HG02623 (cell line): ENCODE measurements around the gene ZNF770.

ENCODE experiments used
- ATAC-seq: cut with Tn5 transposase; IDR thresholded peaks from one replicate; pipeline ENCODE4 v1.9.1; 2021; ENCODE audit warnings: moderate library complexity; ENCODE audit not compliant: unreplicated experiment

ZNF770 gene, protein sequence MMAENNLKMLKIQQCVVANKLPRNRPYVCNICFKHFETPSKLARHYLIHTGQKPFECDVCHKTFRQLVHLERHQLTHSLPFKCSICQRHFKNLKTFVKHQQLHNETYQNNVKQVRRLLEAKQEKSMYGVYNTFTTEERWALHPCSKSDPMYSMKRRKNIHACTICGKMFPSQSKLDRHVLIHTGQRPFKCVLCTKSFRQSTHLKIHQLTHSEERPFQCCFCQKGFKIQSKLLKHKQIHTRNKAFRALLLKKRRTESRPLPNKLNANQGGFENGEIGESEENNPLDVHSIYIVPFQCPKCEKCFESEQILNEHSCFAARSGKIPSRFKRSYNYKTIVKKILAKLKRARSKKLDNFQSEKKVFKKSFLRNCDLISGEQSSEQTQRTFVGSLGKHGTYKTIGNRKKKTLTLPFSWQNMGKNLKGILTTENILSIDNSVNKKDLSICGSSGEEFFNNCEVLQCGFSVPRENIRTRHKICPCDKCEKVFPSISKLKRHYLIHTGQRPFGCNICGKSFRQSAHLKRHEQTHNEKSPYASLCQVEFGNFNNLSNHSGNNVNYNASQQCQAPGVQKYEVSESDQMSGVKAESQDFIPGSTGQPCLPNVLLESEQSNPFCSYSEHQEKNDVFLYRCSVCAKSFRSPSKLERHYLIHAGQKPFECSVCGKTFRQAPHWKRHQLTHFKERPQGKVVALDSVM

DNA sequence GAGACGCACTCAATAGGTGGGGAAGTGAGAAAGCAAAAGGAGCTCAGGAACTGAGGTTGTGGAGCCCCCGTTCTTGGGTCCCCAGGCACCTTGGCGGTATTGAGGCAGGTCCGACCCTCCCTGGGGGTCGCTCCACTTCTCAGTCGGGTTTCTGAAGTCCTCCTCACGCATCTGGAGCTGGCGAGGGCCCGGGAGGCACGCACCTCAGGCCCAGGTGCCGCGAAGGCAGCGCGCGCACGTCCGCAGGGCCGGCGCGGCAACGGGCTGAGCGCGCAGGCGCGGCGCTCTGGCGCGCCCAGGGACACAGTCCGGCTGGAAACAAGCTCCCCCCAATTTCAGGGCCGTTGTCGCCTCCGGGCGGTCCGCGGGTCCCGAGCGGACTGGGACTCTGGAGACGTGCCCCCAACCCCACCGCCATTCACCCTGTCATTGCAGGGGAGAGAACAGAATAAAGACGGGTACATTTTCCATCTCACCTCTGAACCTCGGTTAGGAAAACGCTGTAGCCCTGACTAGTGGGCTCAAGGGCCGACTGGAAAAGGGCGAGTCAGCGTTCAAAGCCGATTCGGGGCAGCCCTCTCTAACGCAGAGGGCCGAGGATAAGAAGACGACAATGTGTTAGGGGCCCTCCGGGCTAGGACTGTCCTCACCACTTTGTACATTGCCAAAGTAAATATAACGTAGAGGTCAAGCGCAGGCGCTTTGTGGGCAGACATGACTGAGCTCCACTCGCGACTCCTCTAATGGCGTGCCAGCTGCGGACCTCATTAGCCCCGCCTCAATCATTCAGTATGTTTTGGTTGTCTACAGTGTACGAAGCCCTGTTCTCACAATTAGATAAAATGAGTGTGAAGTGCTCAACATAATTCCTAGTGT, at the start of gene ZNF770:
TSS of gene ZNF770 (minus strand) at position 261 of the 876 bp plus-strand sequence. CDS start 4,853 bp downstream, outside the sequence.
- ATAC-seq: peak; percentile 65

- no peak for ATAC-seq
These were observed 40.3 kb upstream of the ZNF770 start for GRCh38 chr15:35028235-35028984.

GRCh38 chr15:35023804-35024203, 35.7 kb upstream of the ZNF770 start:
- ATAC-seq: no peak

DNA sequence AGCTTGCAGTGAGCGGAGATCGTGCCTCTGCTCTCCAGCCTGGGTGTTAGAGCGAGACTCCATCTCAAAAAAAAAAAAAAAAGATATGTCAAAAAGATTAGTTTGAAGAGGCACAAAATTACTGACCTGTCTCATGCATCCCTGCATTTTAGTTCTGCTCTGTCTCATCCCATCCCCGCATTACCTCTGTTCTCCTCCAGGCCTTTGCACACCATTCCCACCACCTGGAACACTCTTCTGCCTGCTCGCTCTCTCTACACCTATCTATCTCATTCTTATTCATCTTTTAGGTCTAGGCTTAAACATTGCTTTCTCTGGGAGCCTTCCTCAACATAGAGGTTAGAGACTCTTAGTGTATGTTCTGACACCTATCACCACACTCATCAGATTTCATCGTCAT, 32.9 kb upstream of the ZNF770 start:
- ATAC-seq: no peak

DNA sequence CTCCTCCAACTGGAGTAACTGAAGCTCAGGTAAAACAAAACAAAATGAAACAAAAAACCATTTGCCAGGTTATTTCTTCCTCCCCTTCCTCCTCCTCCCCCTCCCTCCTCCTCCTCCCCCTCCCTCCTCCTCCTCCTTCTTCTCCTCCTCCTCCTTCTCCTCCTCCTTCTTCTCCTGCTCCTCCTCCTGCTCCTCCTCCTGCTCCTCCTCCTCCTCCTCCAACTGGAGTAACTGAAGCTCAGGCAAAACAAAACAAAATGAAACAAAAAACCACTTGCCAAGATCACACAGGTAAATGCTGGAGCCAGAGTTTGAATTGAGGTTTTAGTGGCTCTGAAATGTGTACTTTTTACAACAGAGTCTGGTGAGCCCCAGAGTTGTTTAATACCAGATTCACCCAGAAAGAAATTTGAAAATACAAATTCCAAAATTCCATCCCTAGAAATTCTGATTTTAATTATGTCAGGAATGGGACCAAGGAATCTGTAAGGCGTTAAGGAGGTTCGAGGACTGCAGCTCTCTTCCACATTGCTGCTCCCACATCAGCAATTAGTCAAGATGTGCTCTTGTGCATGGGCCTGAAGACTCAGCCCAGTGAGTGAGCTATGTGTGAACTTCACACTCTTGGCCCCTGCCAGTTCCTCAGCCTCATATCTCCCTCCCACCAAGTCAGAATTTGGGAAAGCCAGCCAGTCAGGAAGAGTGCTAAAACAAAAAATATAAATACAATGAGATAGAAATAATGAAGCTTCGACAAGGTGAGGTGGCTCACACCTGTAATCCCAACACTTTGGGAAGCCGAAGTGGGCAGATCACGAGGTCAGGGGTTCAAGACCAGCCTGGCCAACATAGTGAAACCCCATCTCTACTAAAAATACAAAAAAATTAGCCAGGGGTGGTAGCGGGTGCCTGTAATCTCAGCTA, 31.6 kb upstream of the ZNF770 start:
- ATAC-seq: no peak

- ATAC-seq: no peak
These were observed 26.2 kb upstream of the ZNF770 start for GRCh38 chr15:35014241-35014640.

DNA sequence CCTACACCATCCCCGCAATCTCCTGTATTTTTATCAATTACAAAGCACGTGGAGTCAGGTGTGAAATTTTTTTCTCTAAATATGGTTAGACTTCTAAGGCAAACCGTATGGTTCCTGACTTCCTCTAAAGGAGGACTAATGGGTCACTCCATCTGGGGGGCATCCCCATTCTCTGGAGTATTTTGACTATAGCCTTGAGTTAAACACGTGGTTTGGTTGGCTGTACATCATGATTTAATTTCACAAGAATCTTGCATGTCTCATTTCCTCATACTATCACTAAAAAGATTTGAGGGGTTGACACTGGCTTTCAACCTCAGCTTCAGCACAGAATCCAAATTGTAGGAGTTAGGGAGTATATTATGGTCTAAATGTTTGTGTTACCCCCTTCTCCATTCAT, 25.3 kb upstream of the ZNF770 start:
- ATAC-seq: no peak

DNA sequence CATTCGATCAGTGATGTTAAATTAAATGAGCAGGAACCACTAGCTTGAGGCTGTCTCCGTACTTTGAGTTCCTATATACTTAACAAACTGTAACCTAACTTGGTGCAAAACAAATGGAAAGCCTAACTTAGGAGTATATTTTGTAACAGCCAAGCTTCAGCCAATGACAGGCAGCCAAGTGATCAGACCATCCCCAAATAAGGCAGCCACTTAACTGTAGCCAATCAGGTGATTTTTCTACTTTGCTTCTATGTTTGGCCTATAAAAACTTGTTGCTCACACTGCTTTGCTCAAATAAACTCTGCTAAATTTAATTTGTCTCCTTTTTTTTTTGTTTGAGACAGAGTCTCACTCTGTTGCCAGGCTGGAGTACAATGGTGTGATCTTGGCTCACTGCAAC, 19.3 kb upstream of the ZNF770 start:
- ATAC-seq: no peak

DNA sequence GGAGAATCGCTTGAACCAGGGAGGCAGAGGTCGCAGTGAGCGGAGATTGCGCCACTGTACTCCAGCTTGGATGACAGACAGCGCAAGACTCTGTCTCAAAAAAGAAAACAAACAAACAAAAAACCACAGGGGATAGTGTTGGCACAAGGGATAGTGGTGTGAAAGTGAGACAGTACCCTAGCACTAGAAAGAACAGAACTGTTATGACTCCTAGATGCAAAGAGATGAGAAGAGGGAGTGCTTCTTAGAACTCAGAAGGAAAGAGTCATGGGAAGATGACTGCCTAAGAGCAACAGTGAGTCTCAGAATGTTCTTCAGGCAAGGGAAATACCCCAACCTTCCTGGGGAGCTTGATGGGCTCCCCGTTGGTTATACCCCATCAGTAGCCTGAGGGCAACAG, 17.8 kb upstream of the ZNF770 start:
- ATAC-seq: no peak

GRCh38 chr15:35003928-35004327, 15.8 kb upstream of the ZNF770 start:
- no peak for ATAC-seq

DNA sequence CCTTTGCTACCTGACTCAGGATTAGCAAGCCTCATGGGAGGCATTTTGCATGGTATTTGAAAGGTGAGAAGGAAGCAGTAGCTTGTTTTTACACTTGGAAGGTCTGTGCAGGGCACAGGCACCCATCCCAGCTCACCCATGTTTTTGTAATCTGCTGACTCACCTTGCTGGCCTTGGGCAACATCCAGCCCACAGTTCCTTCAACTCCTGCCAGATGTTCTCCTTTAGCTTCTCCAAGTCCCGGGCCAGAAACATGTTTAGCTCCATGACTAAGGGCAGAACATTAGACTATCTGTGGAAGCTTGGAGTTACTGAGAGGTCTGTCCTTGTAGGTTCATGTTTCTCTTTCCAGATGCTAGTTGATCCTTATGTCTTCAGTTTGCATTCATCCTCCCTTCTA, 12.4 kb upstream of the ZNF770 start:
- ATAC-seq: no peak

- no peak for ATAC-seq
These were observed 11.8 kb upstream of the ZNF770 start for GRCh38 chr15:34999906-35000305.

GRCh38 chr15:34994925-34995324, 6.8 kb upstream of the ZNF770 start:
- ATAC-seq: no peak

GRCh38 chr15:34993877-34994276, 5.8 kb upstream of the ZNF770 start:
- peak; percentile 86 for ATAC-seq

- no peak for ATAC-seq
These were observed 5.3 kb upstream of the ZNF770 start for GRCh38 chr15:34993412-34993811.

GRCh38 chr15:34987609-34988026, 469 bp downstream of the ZNF770 start:
- ATAC-seq: no peak

- ATAC-seq: no peak
These were observed 1.2 kb downstream of the ZNF770 start for GRCh38 chr15:34986771-34987480.

- no peak for ATAC-seq
These were observed 1.8 kb downstream of the ZNF770 start for GRCh38 chr15:34986326-34986725.
